ENCODE data around the gene IL25. TPM values are rescaled to one million over a fixed set of nuclear protein-coding genes. Genes with fewer than 3 reads are reported as not detected.

IL25 gene
- total and polyA plus RNA-seq, 3 experiments from 2014 or later = not detected

GRCh38 chr14:23335623-23336022 is 37.0 kb upstream of the IL25 start:
- Histone ChIP-seq H3K4me1 (ENCODE audit: insufficient read depth, low read length) (no peaks in the 10 kb centered on the region), H3K27me3 (ENCODE audit: insufficient read depth, low read length, poor library complexity, severe bottlenecking) (no peaks in the 10 kb centered on the region), H3K36me3 (ENCODE audit: insufficient read depth, low read length) (no peaks in the 10 kb centered on the region), H3K4me3 (ENCODE audit: low read length) (no peak overlapping the region), H3K9me3 (ENCODE audit: low read length) (no peaks in the 10 kb centered on the region), H3K27ac (ENCODE audit: low read depth, low read length) (no peak overlapping the region)
- Mint-ChIP-seq H3K4me1 (no peaks in the 10 kb centered on the region), H3K4me3 (no peak overlapping the region), H3K27me3 (peaks cover 11 to 52% of the 10 kb centered on the region in 2 donors), H3K36me3 (peaks cover 0 to 3% (median 0%) of the 10 kb centered on the region in 3 donors), H3K9me3 (peaks cover 0 to 4% (median 0%) of the 10 kb centered on the region in 5 donors), H3K27ac (no peak overlapping the region)
- CTCF ChIA-PET = interaction anchor here (1.0 kb wide), 1 partner anchor 9 kb away, joined by 5 read pairs; no protein-coding TSS in a partner anchor
- POLR2A ChIA-PET = no interaction called here
- no peak for DNase-seq

GRCh38 chr14:23339506-23340268 is 32.9 kb upstream of the IL25 start:
- POLR2A ChIA-PET = no interaction called here

GRCh38 chr14:23344481-23344880 is 28.1 kb upstream of the IL25 start:
- H3K27ac ChIP-seq (ENCODE audit: low read depth, low read length) = no peak overlapping the region
- H3K4me3 ChIP-seq (ENCODE audit: low read length) = no peak overlapping the region
- H3K4me1 ChIP-seq (ENCODE audit: insufficient read depth, low read length) = no peaks in the 10 kb centered on the region
- no peaks in the 10 kb centered on the region for H3K27me3 ChIP-seq (ENCODE audit: insufficient read depth, low read length, poor library complexity, severe bottlenecking)
- Mint-ChIP-seq H3K9me3 (peaks cover 0 to 3% (median 0%) of the 10 kb centered on the region in 5 donors), H3K27ac (no peak overlapping the region), H3K27me3 (peaks cover 8 to 40% of the 10 kb centered on the region in 2 donors), H3K4me1 (no peaks in the 10 kb centered on the region), H3K4me3 (no peak overlapping the region), H3K36me3 (no peaks in the 10 kb centered on the region)
- no peaks in the 10 kb centered on the region for H3K9me3 ChIP-seq (ENCODE audit: low read length)
- no peak for DNase-seq
- ChIA-PET POLR2A (no interaction called here), CTCF (interaction anchor here (0.7 kb wide), 1 partner anchor 15 kb away, joined by 3 read pairs; no protein-coding TSS in a partner anchor)
- no peaks in the 10 kb centered on the region for H3K36me3 ChIP-seq (ENCODE audit: insufficient read depth, low read length)

More at GRCh38 chr14:23339506-23340268, 32.9 kb upstream of the IL25 start:
- H3K4me1 Mint-ChIP-seq = no peaks in the 10 kb centered on the region
- H3K36me3 ChIP-seq (ENCODE audit: insufficient read depth, low read length) = no peaks in the 10 kb centered on the region
- H3K4me3 Mint-ChIP-seq = no peak overlapping the region
- DNase-seq = no peak
- H3K27me3 Mint-ChIP-seq = peaks cover 11 to 69% of the 10 kb centered on the region in 2 donors
- peaks cover 0 to 3% (median 0%) of the 10 kb centered on the region in 3 donors for H3K36me3 Mint-ChIP-seq
- H3K27ac ChIP-seq (ENCODE audit: low read depth, low read length) = no peak overlapping the region
- H3K9me3 ChIP-seq (ENCODE audit: low read length) = no peaks in the 10 kb centered on the region
- no peaks in the 10 kb centered on the region for H3K27me3 ChIP-seq (ENCODE audit: insufficient read depth, low read length, poor library complexity, severe bottlenecking)
- no peak overlapping the region for H3K4me3 ChIP-seq (ENCODE audit: low read length)
- CTCF ChIA-PET = interaction anchor here (1.1 kb wide), 1 partner anchor 40 kb away, joined by 3 read pairs; no protein-coding TSS in a partner anchor
- H3K4me1 ChIP-seq (ENCODE audit: insufficient read depth, low read length) = no peaks in the 10 kb centered on the region
- peaks cover 0 to 4% (median 0%) of the 10 kb centered on the region in 5 donors for H3K9me3 Mint-ChIP-seq
- H3K27ac Mint-ChIP-seq = no peak overlapping the region

- peaks cover 11 to 40% of the 10 kb centered on the region in 2 donors for H3K27me3 Mint-ChIP-seq
- H3K27ac ChIP-seq (ENCODE audit: low read depth, low read length) = no peak overlapping the region
- POLR2A ChIA-PET = no interaction called here
Observed at GRCh38 chr14:23345987-23346692, 26.5 kb upstream of the IL25 start.

DNA sequence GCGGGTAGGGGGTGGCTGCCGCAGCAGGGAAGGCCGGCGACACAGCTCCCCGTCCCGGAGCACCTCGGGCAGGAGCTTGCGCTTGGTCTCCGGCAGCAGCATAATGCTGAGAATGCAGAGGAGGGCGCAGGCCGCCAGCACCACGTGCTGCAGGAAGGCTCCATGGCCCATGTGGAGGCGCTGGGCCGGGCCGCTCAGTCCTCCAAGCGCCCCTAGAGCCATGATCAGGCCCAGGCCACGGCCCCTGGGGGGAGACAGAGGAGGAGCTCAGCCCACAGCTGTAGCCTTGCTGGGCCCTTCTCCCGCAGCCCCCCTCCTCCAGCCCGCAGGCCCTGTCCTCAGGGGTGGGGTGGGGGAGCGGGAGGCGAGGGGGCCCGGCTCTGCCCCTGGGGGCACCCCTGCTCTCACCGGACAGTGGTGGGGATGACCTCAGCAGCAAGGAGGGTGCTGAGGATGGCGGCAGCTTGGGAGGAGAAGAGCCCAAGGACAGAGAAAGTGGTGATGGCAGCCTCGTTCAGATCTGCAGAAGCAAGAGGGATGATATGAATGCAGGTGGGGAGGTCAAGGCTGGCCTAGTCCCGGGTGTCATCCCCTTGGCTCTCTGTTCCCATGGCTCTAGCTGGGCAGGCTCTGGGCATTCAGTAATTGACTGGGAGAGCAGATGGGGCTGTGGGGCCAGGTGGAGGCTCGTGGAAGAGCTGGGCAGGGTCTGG is 25.8 kb upstream of the IL25 start:
- ChIA-PET CTCF (no interaction called here), POLR2A (no interaction called here)
- Histone ChIP-seq H3K36me3 (ENCODE audit: insufficient read depth, low read length) (no peaks in the 10 kb centered on the region), H3K27me3 (ENCODE audit: insufficient read depth, low read length, poor library complexity, severe bottlenecking) (no peaks in the 10 kb centered on the region), H3K4me1 (ENCODE audit: insufficient read depth, low read length) (peaks cover 3% of the 10 kb centered on the region), H3K9me3 (ENCODE audit: low read length) (no peaks in the 10 kb centered on the region), H3K4me3 (ENCODE audit: low read length) (no peak overlapping the region), H3K27ac (ENCODE audit: low read depth, low read length) (no peak overlapping the region)
- H3K27ac Mint-ChIP-seq = no peak overlapping the region
- no peak overlapping the region for H3K4me3 Mint-ChIP-seq
- no peak for DNase-seq
- H3K27me3 Mint-ChIP-seq = peaks cover 16 to 42% of the 10 kb centered on the region in 2 donors
- no peaks in the 10 kb centered on the region for H3K9me3 Mint-ChIP-seq
- peaks cover 4 to 7% (median 5%) of the 10 kb centered on the region in 3 donors for H3K4me1 Mint-ChIP-seq
- H3K36me3 Mint-ChIP-seq = no peaks in the 10 kb centered on the region

More at GRCh38 chr14:23345987-23346692, 26.5 kb upstream of the IL25 start:
- no peak overlapping the region for H3K27ac Mint-ChIP-seq
- Histone ChIP-seq H3K4me3 (ENCODE audit: low read length) (no peak overlapping the region), H3K4me1 (ENCODE audit: insufficient read depth, low read length) (no peaks in the 10 kb centered on the region), H3K9me3 (ENCODE audit: low read length) (no peaks in the 10 kb centered on the region), H3K36me3 (ENCODE audit: insufficient read depth, low read length) (no peaks in the 10 kb centered on the region), H3K27me3 (ENCODE audit: insufficient read depth, low read length, poor library complexity, severe bottlenecking) (no peaks in the 10 kb centered on the region)
- H3K4me1 Mint-ChIP-seq = peaks cover 1 to 2% (median 2%) of the 10 kb centered on the region in 3 donors
- no peaks in the 10 kb centered on the region for H3K9me3 Mint-ChIP-seq
- DNase-seq = no peak
- H3K4me3 Mint-ChIP-seq = no peak overlapping the region
- H3K36me3 Mint-ChIP-seq = no peaks in the 10 kb centered on the region
- CTCF ChIA-PET = interaction anchor here (1.1 kb wide), 1 partner anchor 34 kb away, joined by 4 read pairs; no protein-coding TSS in a partner anchor

GRCh38 chr14:23347406-23348296 is 25.0 kb upstream of the IL25 start:
- no peaks in the 10 kb centered on the region for H3K36me3 ChIP-seq (ENCODE audit: insufficient read depth, low read length)
- Mint-ChIP-seq H3K4me1 (peaks cover 4 to 8% (median 5%) of the 10 kb centered on the region in 3 donors), H3K4me3 (no peak overlapping the region), H3K9me3 (no peaks in the 10 kb centered on the region), H3K27me3 (peaks cover 16 to 35% of the 10 kb centered on the region in 2 donors), H3K36me3 (no peaks in the 10 kb centered on the region), H3K27ac (no peak overlapping the region)
- no peak overlapping the region for H3K27ac ChIP-seq (ENCODE audit: low read depth, low read length)
- CTCF ChIA-PET = no interaction called here
- no peaks in the 10 kb centered on the region for H3K27me3 ChIP-seq (ENCODE audit: insufficient read depth, low read length, poor library complexity, severe bottlenecking)
- POLR2A ChIA-PET = no interaction called here
- H3K4me1 ChIP-seq (ENCODE audit: insufficient read depth, low read length) = peaks cover 4% of the 10 kb centered on the region
- DNase-seq = no peak
- H3K9me3 ChIP-seq (ENCODE audit: low read length) = no peaks in the 10 kb centered on the region
- no peak overlapping the region for H3K4me3 ChIP-seq (ENCODE audit: low read length)

DNA sequence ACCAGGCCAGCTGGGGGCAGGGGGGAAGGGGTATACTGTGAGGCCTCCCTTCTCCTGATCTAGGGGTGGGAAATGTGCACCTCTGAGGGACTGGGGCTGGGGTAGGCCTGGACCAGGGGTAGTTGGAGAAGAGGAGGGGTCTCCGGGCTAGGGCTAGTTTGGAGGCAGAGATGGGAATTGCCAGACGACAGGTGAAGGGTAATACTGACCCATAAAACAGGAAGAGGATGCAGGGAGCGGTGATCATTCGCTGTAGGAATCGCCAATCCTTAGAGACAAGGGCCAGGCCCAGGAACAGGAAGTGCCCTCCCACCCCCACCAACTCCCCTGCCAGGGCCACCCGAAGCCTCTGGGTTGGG is 24.3 kb upstream of the IL25 start:
- Histone ChIP-seq H3K36me3 (ENCODE audit: insufficient read depth, low read length) (no peaks in the 10 kb centered on the region), H3K27me3 (ENCODE audit: insufficient read depth, low read length, poor library complexity, severe bottlenecking) (no peaks in the 10 kb centered on the region), H3K4me1 (ENCODE audit: insufficient read depth, low read length) (peaks cover 4% of the 10 kb centered on the region), H3K9me3 (ENCODE audit: low read length) (no peaks in the 10 kb centered on the region), H3K27ac (ENCODE audit: low read depth, low read length) (no peak overlapping the region), H3K4me3 (ENCODE audit: low read length) (no peak overlapping the region)
- Mint-ChIP-seq H3K27me3 (peaks cover 22 to 35% of the 10 kb centered on the region in 2 donors), H3K4me3 (no peak overlapping the region), H3K9me3 (peaks cover 0 to under 1% (median 0%) of the 10 kb centered on the region in 5 donors), H3K4me1 (peaks cover 9 to 14% (median 10%) of the 10 kb centered on the region in 3 donors), H3K27ac (no peak overlapping the region), H3K36me3 (peaks cover 0 to under 1% (median 0%) of the 10 kb centered on the region in 3 donors)
- ChIA-PET CTCF (no interaction called here), POLR2A (no interaction called here)
- DNase-seq = no peak

All from CD8-positive, alpha-beta memory T cell (primary cell).